HG03060 (cell line): ENCODE results near the gene NGFR.

Experiments
- ATAC-seq: cut with Tn5 transposase; IDR thresholded peaks from one replicate; pipeline ENCODE4 v1.9.1; 2021; ENCODE audit warnings: low read depth, moderate number of reproducible peaks; ENCODE audit not compliant: unreplicated experiment

NGFR gene

DNA sequence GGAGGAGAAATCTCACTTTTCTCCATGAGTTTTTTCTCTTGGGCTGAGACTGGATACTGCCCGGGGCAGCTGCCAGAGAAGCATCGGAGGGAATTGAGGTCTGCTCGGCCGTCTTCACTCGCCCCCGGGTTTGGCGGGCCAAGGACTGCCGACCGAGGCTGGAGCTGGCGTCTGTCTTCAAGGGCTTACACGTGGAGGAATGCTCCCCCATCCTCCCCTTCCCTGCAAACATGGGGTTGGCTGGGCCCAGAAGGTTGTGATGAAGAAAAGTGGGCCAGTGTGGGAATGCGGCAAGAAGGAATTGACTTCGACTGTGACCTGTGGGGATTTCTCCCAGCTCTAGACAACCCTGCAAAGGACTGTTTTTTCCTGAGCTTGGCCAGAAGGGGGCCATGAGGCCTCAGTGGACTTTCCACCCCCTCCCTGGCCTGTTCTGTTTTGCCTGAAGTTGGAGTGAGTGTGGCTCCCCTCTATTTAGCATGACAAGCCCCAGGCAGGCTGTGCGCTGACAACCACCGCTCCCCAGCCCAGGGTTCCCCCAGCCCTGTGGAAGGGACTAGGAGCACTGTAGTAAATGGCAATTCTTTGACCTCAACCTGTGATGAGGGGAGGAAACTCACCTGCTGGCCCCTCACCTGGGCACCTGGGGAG lies 19.1 kb downstream of the NGFR start:
- no peak for ATAC-seq

DNA sequence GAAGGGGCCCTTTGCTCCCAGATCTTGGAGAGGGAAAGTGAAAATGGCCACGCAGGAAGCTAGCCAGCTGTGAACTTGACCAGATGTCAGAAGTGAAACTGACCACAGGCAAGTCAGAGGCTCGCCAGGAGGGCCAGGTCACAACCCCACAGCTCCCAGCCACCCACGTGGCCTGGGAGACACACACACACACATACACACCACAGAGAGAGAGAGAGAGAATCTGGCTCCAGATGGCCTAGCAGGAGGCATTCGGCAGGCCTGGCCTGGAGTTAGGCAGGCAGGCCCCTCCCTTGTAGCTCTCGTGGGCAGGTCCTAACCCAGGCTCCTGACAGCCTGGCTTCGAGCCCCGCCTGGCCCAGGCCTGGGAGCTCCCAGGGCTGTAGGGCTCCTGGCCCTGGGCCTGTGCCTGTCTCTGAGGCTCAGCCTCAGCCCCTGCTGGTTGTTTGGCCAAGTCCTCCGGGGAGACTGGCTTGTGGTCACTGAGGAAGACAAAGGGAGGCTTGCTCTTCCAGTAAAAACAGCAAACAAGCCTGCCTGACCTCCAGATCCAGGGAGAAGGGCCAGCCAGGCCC lies 20.2 kb downstream of the NGFR start:
- no peak for ATAC-seq

DNA sequence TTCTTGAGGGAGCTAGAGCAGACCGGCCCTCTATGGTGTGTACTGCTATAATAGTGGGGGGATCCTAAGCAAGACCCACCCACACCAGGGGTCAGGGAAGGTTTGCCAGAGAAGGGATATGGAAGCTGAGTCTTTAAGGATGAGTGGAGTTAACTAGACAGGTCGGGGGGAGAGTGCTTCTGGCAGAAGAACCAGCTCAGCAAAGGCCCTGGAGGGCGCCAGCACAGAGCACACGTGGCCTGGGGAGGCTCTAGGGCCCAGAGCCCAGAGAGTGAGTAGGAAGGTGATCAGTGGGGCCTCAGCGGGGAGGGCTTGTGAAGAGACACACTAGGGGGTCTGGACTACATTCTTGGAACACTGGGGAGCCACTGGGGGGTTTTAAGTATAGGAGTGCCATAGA lies 21.1 kb downstream of the NGFR start:
- ATAC-seq = no peak

DNA sequence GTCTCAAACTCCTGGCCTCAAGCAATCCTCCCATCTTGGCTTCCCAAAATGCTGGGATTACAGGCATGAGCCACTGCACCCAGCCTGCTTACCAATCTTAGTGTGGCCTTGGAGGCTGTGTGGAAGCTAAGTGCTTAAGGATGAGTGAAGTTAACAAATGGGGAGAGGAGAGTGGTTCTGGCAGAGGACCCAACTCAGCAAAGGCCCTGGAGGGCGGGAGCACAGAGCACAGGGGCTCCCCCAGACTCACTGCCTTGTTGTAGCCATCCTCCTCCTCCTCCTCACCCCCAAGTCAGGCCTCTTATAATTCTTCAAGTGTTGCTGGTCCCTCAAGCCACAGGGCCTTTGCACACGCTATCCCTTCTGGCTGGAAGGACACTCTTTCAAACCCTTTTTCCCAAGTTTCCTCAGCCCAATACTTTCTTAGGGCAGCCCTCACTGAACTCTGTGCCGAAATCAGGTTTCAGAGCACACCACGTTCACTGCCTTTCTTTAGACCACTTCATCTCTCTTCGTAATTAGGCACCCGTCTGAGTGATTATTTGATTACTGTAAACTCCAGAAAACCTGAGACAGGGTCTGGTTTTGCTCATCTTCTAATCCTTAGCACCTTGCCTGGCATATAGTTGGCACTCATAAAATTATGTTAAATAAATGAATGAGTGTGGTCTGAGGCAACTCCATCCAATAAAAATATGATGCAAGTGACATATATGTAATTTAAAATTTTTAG lies 23.4 kb downstream of the NGFR start:
- ATAC-seq = no peak

DNA sequence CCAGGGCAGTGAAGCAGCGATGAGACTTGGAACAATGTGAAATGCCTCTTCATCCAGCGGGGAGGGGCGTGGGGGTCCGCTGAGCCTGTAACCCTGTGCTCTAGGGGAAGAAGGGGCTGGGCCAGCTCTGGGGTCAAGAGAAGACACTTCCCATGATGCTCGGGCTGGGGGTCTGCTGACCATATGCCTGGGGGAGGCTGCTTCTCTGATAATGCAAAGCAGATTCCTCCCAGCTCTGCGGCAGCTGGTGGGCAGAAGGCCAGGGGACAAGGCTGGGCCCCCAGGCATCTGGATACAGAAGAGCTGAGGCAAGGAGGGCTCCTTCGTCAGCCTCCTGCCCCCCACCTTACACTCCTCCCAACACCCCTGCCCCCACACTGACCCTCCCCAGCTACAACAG lies 24.7 kb downstream of the NGFR start:
- no peak for ATAC-seq

DNA sequence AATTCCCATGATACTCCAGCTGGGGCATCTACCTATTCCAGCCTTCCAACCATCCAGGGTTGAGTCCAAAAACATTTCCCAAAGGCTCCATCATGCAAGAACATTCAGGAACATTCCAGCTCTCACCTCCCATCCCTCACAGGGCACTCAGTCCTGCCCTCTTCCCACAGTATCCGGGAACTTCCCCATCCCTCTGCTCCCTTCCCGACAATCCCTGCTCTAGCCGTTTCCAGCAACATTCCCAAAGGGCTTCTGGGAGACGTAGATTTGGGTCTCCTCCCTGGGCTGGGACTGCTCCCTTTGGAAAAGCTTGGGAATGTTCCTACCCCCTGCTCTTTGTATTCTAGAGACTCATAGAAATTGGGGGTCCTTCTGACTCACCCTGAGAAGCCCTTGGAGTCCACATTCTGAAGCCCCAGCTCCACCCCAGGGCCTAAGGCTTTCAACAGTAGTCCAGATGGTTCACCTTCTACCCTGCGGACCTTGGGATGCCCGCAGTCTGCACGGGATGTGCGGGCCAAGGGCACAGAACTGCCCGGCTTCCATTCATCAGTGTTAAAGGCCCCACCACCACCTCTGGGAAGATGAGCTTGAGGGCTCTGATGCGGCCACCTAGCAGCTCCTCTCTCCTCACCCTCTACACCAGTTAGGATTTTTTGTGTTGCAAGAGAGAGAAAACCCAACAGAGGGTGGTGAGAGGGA lies 25.4 kb downstream of the NGFR start:
- ATAC-seq = no peak

DNA sequence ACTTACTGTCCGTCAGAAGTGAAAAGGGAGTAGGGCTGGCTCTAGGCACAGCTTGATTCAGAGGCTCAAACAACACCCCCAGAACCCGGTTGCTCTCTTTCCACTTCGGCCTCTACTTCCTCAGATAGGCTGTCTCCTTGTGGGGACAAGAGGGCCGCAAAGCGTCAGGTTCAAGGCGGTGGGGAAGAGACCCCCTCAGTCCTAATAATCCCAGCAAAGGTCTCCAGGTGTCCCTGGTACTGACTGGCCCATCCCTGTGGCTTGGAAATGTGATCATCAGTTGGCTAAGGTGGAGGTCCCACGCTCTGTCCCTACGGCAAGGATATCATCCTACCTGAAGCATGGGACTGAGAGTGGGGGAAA lies 26.0 kb downstream of the NGFR start:
- no peak for ATAC-seq

DNA sequence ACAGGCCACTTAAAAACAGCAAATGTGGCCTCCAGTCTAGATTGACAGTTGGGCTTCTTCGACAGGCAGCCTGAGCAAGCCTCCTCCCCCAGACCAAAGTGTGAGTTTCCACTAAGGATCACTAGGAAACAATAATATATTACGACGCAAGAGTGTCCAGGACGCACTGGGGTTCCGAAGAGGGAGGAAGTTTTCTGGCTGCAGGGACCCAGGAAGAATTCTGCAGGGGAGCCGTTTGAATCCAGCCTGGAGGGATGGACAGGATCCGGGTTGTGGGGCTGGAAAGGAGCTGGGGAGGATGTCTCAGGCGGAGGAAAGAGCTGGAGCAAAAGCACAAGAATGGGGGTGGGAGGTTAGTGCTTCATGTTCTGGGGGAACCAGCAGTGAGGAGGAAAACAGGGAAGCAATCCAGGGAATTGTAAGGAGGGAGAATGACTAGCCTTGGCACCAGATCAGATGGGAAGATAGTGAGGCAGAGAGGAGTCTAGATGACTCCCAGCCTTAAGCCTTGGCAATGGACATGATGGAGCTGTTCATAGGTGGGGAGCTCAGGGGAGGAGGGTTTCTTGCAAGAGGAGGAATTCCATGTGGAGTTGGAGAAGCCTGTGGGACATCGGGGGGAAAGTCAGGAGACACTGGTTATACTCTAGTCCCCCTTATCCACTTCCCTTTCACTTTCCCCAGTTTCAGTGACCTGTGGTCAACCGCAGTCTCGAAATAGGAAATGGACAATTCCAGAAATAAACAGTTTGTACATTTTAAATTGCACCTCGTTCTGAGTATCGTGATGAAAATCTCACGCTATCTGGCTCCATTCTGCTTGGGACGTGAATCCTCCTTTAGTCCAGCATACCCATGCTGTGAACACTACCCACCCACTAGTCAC lies 26.6 kb downstream of the NGFR start:
- ATAC-seq = no peak

DNA sequence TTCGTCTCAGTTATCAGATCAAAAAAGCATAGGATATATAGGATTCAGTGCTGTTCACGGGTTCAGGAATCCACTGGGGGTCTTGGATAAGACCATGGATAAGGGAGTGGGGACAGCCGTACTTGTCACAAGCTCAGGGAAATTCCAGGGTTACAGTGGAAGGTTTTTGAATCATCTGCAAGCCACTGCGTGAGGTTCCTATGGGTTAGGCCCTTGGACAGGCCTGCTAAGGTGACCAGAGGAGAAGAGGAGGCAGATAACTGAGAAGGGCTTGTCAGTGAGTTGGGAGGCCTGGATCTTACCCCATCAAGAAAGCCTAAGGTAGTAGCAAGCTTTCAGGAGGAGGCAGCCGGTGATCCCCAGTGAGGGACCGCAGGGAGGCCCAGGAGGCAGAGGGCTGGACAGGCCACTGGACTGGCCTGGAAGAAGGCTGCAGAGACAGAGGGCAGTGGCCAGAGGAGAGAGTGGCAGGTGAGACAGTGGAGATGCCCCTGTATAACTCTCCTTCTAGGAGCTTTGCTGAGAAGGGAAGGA lies 27.3 kb downstream of the NGFR start:
- ATAC-seq = no peak

DNA sequence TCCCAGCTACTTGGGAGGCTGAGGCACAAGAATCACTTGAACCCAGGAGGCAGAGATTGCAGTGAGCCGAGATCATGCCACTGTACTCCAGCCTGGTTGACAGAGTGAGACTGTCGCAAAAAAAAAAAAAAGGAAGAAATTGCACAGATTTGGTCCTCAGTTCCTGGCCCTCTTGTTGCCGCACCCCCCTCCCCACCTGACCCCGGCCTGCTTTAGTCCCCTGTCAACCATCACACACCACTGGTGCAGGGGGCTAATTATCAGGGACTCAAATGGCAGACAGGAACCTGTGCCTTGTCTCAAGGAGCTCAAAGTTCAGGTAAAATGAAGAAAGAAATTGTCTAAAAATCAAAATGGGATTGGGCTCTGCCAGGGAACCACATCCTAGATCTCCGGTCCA lies 28.1 kb downstream of the NGFR start:
- no peak for ATAC-seq

DNA sequence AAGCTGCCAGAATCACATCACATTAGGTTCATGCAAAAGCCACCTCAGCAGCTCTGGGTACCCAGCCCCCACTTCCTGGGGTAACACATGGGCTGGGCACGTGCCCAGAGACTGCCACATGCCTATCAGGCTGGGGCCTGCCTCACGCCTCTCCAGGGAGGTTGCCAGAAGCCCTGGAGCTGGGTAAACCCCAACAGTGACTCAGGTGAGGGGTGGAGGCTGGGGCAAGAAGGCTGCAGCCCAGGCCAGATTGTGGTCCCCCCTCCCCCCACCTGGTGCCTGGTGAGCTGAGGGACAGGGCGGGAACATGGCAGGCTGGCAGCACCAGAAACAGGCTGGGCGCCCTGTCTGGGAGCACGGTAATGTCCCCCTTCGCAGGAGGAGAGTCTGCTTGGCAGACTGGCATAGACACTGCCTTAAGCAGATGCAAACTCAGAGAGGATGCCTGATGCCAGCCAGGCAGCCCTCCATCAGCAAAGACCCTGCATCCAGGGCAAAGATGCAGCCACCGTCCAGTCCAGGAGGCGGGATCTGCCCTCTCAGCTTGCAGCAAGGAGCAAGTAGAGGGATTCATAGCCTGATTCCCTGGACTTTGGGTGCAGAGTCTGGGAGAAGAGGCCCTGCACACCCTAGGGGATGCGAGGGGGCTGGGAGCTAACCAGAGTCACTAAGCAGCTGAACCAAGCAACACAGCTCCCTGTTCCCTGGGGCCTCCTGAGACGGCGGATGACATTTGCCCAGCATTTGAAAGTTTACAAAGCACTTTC lies 28.8 kb downstream of the NGFR start:
- ATAC-seq = no peak

DNA sequence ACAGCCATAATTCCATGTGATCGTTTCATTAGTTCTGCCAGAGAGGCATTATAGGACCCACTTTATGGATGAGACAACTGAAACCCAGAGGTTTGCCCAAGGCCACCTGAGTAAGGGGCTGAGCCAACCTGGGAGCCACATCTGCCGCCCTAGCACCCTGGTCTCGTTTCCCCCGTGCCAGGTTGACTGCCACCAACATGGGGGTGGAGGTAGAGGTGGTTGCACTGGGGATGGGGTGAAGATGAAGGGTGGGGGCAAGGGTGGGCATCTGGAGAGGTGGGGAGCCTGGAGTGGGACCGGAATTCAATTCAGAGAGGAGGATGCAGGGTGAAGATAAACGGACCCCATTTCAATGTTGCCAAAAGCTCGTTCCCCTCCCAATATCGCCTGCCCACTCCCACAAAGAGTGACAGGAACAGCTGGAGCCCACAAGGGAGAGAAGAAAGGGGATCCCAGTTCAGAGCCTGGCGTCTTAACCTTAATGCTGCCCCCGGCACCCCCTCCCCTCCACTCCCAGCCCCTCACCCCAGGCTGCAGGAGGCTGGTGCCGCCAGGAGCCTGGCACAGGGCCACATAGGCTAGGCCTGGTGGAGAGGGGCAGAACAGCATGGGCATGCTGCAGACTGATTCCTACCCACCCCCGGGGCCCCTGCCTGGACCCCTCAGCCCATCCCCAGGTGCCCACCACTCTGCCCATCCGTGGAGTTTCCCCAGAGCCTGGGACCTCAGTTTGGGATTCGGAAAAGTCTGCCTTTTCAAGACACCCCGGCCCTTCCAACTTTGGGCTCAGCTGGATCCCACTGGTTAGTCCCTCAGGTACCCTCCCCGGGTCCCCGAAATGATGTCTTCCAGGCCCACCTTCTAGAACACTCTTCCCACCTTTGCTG lies 29.6 kb downstream of the NGFR start:
- no peak for ATAC-seq

DNA sequence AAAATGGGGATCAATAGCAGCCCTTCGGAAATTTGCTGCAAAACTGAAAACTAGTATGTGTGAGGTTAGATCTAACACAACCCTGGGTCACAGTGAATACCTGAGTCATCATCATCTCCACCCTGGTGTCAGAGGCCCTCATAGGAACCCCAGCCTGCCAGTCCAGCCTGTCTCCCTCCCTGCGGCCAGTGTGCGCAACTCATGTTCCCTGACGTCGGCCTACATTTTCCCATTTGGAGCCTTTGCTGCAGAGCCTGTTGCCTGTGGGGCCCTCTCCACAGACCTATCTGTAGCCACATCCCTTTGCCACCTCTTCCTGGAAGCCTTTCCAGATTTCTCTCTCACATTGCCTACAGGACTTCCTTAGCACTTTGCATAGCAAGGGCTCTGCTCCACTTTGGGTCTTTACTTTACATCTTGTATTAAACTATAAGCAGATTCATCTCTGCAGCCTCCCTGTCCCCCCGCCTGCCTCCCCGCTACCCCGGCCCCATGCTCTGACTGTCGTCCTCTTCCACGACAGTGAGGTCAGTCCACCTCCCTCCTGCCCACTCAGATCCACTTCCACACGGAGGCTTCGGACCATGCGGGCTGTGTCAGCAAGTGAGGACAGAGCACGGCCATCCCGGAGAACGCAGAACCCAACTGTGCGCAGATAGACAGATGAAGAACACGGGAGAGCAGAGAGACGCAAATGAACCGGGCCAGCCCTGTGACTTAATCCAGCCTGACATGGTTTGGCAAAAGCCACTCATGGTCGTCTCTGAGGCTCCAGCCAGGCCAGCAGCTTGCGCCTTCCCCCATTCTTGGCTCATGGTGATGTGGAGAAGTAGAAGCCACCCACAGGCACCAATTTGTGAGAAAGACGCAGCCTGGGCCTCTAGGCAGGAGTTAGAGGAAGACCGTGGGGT lies 31.0 kb downstream of the NGFR start:
- ATAC-seq = no peak

DNA sequence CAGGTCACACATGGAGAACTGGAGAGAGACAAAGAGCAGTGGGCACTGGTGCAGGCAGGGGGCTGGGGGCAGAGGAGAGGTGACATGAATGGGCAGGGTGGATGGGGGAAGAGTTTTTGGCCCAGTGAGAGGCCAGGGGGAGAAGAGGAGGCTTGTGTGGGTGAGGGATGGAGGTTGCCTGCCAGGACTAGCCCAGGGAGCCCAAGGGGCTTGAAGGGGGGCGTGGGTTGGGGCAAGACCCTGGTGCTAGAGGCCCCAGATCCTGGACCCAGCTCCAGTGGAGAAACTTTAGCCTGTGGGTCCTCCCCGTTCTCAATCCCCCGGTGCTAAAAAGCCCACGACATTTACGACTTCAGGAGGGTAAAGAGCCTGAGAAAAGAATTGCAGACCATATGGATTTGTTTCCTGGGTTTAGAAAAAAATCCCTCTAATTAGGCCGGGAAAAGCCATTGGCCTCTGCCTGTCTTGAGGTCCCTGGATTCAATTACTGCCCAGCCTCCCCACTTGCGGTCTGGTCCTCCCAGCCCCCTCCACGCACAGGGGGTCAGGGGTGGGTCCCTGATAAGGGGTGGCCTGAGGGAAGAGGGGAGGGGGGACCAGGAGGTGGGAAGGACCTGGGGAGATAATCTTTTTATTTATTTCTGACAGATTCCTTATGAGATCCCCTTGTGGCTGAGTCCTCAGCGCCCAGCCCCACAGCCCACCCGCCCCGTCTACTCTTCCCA lies 33.0 kb downstream of the NGFR start:
- no peak for ATAC-seq

DNA sequence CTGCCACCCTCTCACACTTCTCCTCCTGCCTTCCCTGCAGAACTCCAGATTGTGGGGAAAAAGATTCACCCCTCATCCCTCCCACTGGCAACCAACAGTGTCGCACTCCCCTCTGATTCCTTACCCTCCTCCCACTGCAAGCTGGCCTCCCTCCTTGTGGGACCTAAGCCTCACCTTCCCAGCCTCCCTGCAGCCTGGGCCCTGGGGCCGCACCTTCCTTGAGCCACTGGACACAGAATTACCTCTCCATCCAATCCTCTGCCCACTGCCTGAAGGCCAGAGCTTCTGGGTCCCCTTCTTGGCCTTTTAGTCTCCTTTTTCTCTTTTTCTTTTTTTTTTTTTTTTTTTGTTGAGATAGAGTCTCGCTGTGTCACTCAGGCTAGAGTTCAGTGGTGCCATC lies 33.9 kb downstream of the NGFR start:
- ATAC-seq = no peak

DNA sequence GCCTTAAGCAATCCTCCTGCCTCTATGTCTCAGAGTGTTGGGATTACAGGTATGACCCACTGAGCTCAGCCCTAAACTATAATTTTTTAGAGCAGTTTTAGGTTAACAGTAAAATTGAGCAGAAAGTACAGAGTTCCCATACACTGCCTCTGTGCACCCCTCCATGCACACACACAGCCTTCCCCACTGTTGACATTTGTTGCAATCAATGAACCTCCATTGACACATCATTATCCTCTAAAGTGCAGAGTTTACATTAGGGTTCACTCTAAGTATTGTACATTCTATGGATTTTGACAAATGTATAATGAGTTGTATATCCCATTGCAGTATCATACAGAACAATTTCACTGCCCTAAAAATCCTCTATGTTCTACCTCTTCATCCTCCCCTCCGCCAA lies 35.0 kb downstream of the NGFR start:
- no peak for ATAC-seq

DNA sequence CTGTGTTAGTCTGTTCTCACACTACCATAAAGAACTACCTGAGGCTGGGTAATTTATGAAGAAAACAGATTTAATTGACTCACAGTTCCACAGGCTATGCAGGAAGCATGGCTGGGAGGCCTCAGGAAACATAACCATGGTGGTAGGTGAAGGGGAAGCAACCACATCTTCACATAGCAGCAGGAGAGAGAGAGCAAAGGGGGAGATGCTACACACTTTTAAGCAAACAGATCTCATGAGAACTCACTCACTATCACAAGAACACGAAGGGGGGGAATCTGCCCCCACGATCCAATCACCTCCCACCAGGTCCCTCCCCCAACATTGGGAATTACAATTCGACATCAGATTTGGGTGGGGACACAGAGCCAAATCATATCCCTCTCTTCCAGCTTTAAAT lies 48.8 kb downstream of the NGFR start:
- no peak for ATAC-seq
